IMR-90 (cell line): ENCODE results near the gene ZMYM4.

Experiments
- CEBPB ChIP-seq: IDR thresholded peaks from 2 replicates; pipeline ENCODE4 v1.6.1; 2012; ENCODE audit warnings: low read depth, low read length, improper control_type of control experiment
- CHD1 ChIP-seq: IDR thresholded peaks from 2 replicates; pipeline ENCODE4 v1.6.1; 2012; ENCODE audit warnings: low read depth, low read length, improper control_type of control experiment
- FOS ChIP-seq: fragments of 150-350 bp; IDR thresholded peaks from 2 replicates; pipeline ENCODE4 v1.6.1; 2016; ENCODE audit warnings: low read depth, low read length
- MAFK ChIP-seq: IDR thresholded peaks from 2 replicates; pipeline ENCODE4 v1.6.1; 2012; ENCODE audit warnings: low read depth, low read length, improper control_type of control experiment
- MXI1 ChIP-seq: IDR thresholded peaks from 2 replicates; pipeline ENCODE4 v1.6.1; 2012; ENCODE audit warnings: low read depth, mild to moderate bottlenecking, low read length, moderate library complexity, borderline replicate concordance
- POLR2A ChIP-seq: IDR thresholded peaks from 2 replicates; pipeline ENCODE4 v1.6.1; 2012; ENCODE audit warnings: mild to moderate bottlenecking, low read depth, low read length
- TF ChIP-seq, protein P1 (sequence below): conservative IDR thresholded peaks from 2 replicates; pipeline ENCODE4 v1.5.1; 2012; ENCODE audit warnings: mild to moderate bottlenecking, low read depth, low read length, improper control_type of control experiment
- TF ChIP-seq, protein P2 (sequence below): fragments of 150-350 bp; IDR thresholded peaks from 2 replicates; pipeline ENCODE4 v1.6.1; 2016; ENCODE audit warnings: low read depth, mild to moderate bottlenecking, low read length, moderate library complexity, borderline replicate concordance

DNA sequence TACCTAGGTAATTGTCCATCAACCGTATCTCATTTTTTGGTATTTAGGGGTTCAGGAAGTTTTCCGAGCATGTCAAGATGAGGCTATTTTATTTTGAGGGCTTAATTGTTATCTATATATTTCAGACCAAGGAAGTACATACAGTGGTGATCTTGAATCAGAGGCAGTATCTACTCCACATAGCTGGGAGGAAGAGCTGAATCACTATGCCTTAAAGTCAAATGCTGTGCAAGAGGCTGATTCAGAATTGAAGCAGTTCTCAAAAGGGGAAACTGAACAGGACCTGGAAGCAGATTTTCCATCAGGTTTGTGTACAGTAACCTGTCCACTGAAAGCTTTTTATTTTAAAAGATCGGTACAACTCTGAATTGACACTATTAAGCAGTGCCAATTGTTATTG, 130.2 kb downstream of the ZMYM4 start:
- TF ChIP-seq POLR2A (no peak), MAFK (no peak), CHD1 (no peak), FOS (no peak), CEBPB (no peak), MXI1 (no peak)
- TF ChIP-seq, protein P1, sequence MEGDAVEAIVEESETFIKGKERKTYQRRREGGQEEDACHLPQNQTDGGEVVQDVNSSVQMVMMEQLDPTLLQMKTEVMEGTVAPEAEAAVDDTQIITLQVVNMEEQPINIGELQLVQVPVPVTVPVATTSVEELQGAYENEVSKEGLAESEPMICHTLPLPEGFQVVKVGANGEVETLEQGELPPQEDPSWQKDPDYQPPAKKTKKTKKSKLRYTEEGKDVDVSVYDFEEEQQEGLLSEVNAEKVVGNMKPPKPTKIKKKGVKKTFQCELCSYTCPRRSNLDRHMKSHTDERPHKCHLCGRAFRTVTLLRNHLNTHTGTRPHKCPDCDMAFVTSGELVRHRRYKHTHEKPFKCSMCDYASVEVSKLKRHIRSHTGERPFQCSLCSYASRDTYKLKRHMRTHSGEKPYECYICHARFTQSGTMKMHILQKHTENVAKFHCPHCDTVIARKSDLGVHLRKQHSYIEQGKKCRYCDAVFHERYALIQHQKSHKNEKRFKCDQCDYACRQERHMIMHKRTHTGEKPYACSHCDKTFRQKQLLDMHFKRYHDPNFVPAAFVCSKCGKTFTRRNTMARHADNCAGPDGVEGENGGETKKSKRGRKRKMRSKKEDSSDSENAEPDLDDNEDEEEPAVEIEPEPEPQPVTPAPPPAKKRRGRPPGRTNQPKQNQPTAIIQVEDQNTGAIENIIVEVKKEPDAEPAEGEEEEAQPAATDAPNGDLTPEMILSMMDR, result no peak
- TF ChIP-seq, protein P2, sequence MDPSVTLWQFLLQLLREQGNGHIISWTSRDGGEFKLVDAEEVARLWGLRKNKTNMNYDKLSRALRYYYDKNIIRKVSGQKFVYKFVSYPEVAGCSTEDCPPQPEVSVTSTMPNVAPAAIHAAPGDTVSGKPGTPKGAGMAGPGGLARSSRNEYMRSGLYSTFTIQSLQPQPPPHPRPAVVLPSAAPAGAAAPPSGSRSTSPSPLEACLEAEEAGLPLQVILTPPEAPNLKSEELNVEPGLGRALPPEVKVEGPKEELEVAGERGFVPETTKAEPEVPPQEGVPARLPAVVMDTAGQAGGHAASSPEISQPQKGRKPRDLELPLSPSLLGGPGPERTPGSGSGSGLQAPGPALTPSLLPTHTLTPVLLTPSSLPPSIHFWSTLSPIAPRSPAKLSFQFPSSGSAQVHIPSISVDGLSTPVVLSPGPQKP, result no peak
